Effector memory CD8-positive, alpha-beta T cell (primary cell): ENCODE data around the gene IKBIP.
"Not testable (repeated sequence)": the region's sequence is repeated elsewhere in the genome, so short reads cannot be mapped to it uniquely, and the experiment has no call there.

ENCODE experiments used
- ATAC-seq: fragments of 150-1000 bp; cut with Tn5 transposase; replicated peaks from 2 replicates; pipeline ENCODE4 v1.10.0; 2021; ENCODE audit warnings: mild to moderate bottlenecking, moderate library complexity
- DNase-seq, 3 experiments: peaks; one replicate each; pipeline ENCODE4 v3.0.0; 2021
- H3K27ac Mint-ChIP-seq, 2 donors: one replicate each; pipeline ENCODE4 v1.8.0; 2022; ENCODE audit warnings: mild to moderate bottlenecking in 2 of 2, mixed read lengths in 2 of 2, moderate library complexity in 2 of 2
- H3K27me3 Mint-ChIP-seq, 2 donors: one replicate each; pipeline ENCODE4 v1.8.0; 2022; ENCODE audit warnings: mixed read lengths in 2 of 2
- H3K36me3 Mint-ChIP-seq: one replicate; pipeline ENCODE4 v1.8.0; 2022; ENCODE audit warnings: mild to moderate bottlenecking, moderate library complexity, mixed read lengths; ENCODE audit not compliant: insufficient read depth
- H3K4me1 Mint-ChIP-seq, 2 donors: one replicate each; pipeline ENCODE4 v1.8.0; 2022; ENCODE audit warnings: low read depth in 2 of 2, mixed read lengths in 2 of 2
- H3K4me3 Mint-ChIP-seq, 2 donors: one replicate each; pipeline ENCODE4 v1.8.0; 2022; ENCODE audit warnings: mild to moderate bottlenecking in 2 of 2, mixed read lengths in 2 of 2, moderate library complexity in 2 of 2
- H3K9me3 Mint-ChIP-seq, 2 donors: one replicate each; pipeline ENCODE4 v1.8.0; 2022; ENCODE audit warnings: mixed read lengths in 2 of 2

The IKBIP gene

GRCh38 chr12:98579347-98579746 lies 65.2 kb downstream of the IKBIP start:
- no peaks in the 10 kb centered on the region for H3K9me3 Mint-ChIP-seq
- peaks cover 0 to 4% of the 10 kb centered on the region in 2 donors for H3K27me3 Mint-ChIP-seq
- ATAC-seq: no peak
- H3K36me3 Mint-ChIP-seq: no peaks in the 10 kb centered on the region
- DNase-seq: no peak
- no peaks in the 10 kb centered on the region for H3K4me1 Mint-ChIP-seq
- no peak overlapping the region for H3K27ac Mint-ChIP-seq
- H3K4me3 Mint-ChIP-seq: no peak overlapping the region

- H3K4me1 Mint-ChIP-seq: no peaks in the 10 kb centered on the region
- ATAC-seq: no peak
Observed at GRCh38 chr12:98578821-98579220, 65.8 kb downstream of the IKBIP start.

GRCh38 chr12:98578392-98578791 lies 66.2 kb downstream of the IKBIP start:
- Mint-ChIP-seq H3K27ac (no peak overlapping the region), H3K36me3 (no peaks in the 10 kb centered on the region)

More at GRCh38 chr12:98578821-98579220, 65.8 kb downstream of the IKBIP start:
- H3K4me3 Mint-ChIP-seq: no peak overlapping the region
- no peaks in the 10 kb centered on the region for H3K9me3 Mint-ChIP-seq
- H3K27me3 Mint-ChIP-seq: peaks cover 0 to 4% of the 10 kb centered on the region in 2 donors
- DNase-seq: no peak
- no peak overlapping the region for H3K27ac Mint-ChIP-seq
- H3K36me3 Mint-ChIP-seq: no peaks in the 10 kb centered on the region

GRCh38 chr12:98576795-98577194 lies 67.8 kb downstream of the IKBIP start:
- H3K9me3 Mint-ChIP-seq, H3K27me3 Mint-ChIP-seq, H3K27ac Mint-ChIP-seq, DNase-seq, H3K4me1 Mint-ChIP-seq, ATAC-seq, H3K4me3 Mint-ChIP-seq, H3K36me3 Mint-ChIP-seq: not testable (repeated sequence)

More at GRCh38 chr12:98578392-98578791, 66.2 kb downstream of the IKBIP start:
- DNase-seq (no peak), ATAC-seq (no peak)
- Mint-ChIP-seq H3K27me3 (peaks cover 0 to 4% of the 10 kb centered on the region in 2 donors), H3K9me3 (no peaks in the 10 kb centered on the region), H3K4me3 (no peak overlapping the region), H3K4me1 (no peaks in the 10 kb centered on the region)

GRCh38 chr12:98575013-98575412 lies 69.6 kb downstream of the IKBIP start:
- H3K27ac Mint-ChIP-seq: no peak overlapping the region
- DNase-seq (no peak), ATAC-seq (no peak)
- H3K4me3 Mint-ChIP-seq: no peak overlapping the region
- no peaks in the 10 kb centered on the region for H3K36me3 Mint-ChIP-seq
- peaks cover 0 to 4% of the 10 kb centered on the region in 2 donors for H3K27me3 Mint-ChIP-seq
- H3K9me3 Mint-ChIP-seq: no peaks in the 10 kb centered on the region
- H3K4me1 Mint-ChIP-seq: no peaks in the 10 kb centered on the region
